Neuronal stem cell (in vitro differentiated cells): ENCODE data around the gene KCNK5.

ENCODE experiments used
- DNase-seq: peaks from one replicate; pipeline ENCODE4 v3.0.0-alpha.2; 2013; ENCODE audit warnings: low spot score
- H2AFZ ChIP-seq: one replicate; pipeline ENCODE4 v1.6.1; 2013; ENCODE audit warnings: mild to moderate bottlenecking, low read length, inconsistent platforms
- H2AK5ac ChIP-seq: 2 replicates; pipeline ENCODE4 v1.6.1; 2013; ENCODE audit warnings: low read depth, mild to moderate bottlenecking, inconsistent platforms, low read length, moderate library complexity, mixed read lengths
- H2BK120ac ChIP-seq: 2 replicates; pipeline ENCODE4 v1.6.1; 2013; ENCODE audit warnings: low read depth, mild to moderate bottlenecking, inconsistent platforms, low read length, moderate library complexity, mixed read lengths
- H2BK12ac ChIP-seq: one replicate; pipeline ENCODE4 v1.6.1; 2013; ENCODE audit warnings: low read length, inconsistent platforms
- H2BK15ac ChIP-seq: 2 replicates; pipeline ENCODE4 v1.6.1; 2013; ENCODE audit warnings: mild to moderate bottlenecking, low read length, inconsistent platforms, mixed read lengths
- H2BK5ac ChIP-seq: one replicate; pipeline ENCODE4 v1.6.1; 2013; ENCODE audit warnings: inconsistent platforms, mild to moderate bottlenecking, low read length, moderate library complexity
- H3K14ac ChIP-seq: one replicate; pipeline ENCODE4 v1.6.1; 2013; ENCODE audit warnings: low read length, inconsistent platforms
- H3K18ac ChIP-seq: 2 replicates; pipeline ENCODE4 v1.6.1; 2013; ENCODE audit warnings: low read length, inconsistent platforms
- H3K23ac ChIP-seq: 2 replicates; pipeline ENCODE4 v1.6.1; 2013; ENCODE audit warnings: low read depth, mild to moderate bottlenecking, mixed read lengths, low read length, inconsistent platforms; ENCODE audit not compliant: poor library complexity
- H3K27ac ChIP-seq: replicated peaks from 3 replicates; pipeline ENCODE4 v1.5.1; 2013; ENCODE audit warnings: low read length, inconsistent platforms
- H3K27me3 ChIP-seq, 3 experiments: 2 replicates each; pipeline ENCODE4 v1.6.1; 2013; ENCODE audit warnings: low read length in 3 of 3, mild to moderate bottlenecking in 2 of 3, inconsistent platforms in 1 of 3, low read depth in 1 of 3, mixed read lengths in 1 of 3, moderate library complexity in 1 of 3; ENCODE audit not compliant: control insufficient read depth in 3 of 3, insufficient read depth in 3 of 3
- H3K36me3 ChIP-seq, 2 donors: replicated peaks in 1 of 2; 2 replicates each; pipeline ENCODE4 v1.6.1; 2013; ENCODE audit warnings: low read length in 2 of 2; ENCODE audit not compliant: control insufficient read depth in 2 of 2, insufficient read depth in 2 of 2
- H3K4ac ChIP-seq: 2 replicates; pipeline ENCODE4 v1.6.1; 2013; ENCODE audit warnings: inconsistent platforms, mild to moderate bottlenecking, low read length, moderate library complexity
- H3K4me1 ChIP-seq, 2 donors: 1 replicate in 1 of 2; 2 replicates in 1 of 2; pipeline ENCODE4 v1.6.1; 2013; ENCODE audit warnings: low read length in 2 of 2, low read depth in 1 of 2; ENCODE audit not compliant: control insufficient read depth in 2 of 2, insufficient read depth in 1 of 2
- H3K4me2 ChIP-seq: one replicate; pipeline ENCODE4 v1.6.1; 2013; ENCODE audit warnings: mild to moderate bottlenecking, low read length, inconsistent platforms; ENCODE audit not compliant: insufficient read depth, poor library complexity, severe bottlenecking
- H3K4me3 ChIP-seq, 2 donors: 2 replicates each; pipeline ENCODE4 v1.5.1; 2013; ENCODE audit warnings: low read length in 2 of 2, mild to moderate bottlenecking in 2 of 2, inconsistent platforms in 1 of 2, moderate library complexity in 1 of 2
- H3K79me1 ChIP-seq: one replicate; pipeline ENCODE4 v1.6.1; 2013; ENCODE audit warnings: low read depth, mild to moderate bottlenecking, inconsistent platforms, low read length, moderate library complexity
- H3K9ac ChIP-seq: one replicate; pipeline ENCODE4 v1.6.1; 2013; ENCODE audit warnings: mild to moderate bottlenecking, low read depth, low read length, inconsistent platforms; ENCODE audit not compliant: poor library complexity
- H3K9me3 ChIP-seq, 2 donors: replicated peaks in 1 of 2; 2 replicates each; pipeline versions ENCODE3 to v1.6.1; 2013; ENCODE audit warnings: low read length in 2 of 2, mild to moderate bottlenecking in 2 of 2, inconsistent platforms in 1 of 2, low read depth in 1 of 2, mixed read lengths in 1 of 2, moderate library complexity in 1 of 2; ENCODE audit not compliant: control insufficient read depth in 2 of 2, insufficient read depth in 1 of 2
- H4K8ac ChIP-seq: one replicate; pipeline ENCODE4 v1.6.1; 2013; ENCODE audit warnings: low read depth, mild to moderate bottlenecking, inconsistent platforms, low read length, moderate library complexity
- H4K91ac ChIP-seq: one replicate; pipeline ENCODE4 v1.6.1; 2013; ENCODE audit warnings: low read length, low read depth, mild to moderate bottlenecking, inconsistent platforms; ENCODE audit not compliant: poor library complexity
- WGBS, 2 donors: extraction: QIAGEN DNeasy Blood & Tissue Kit; methylation state at CpG; one replicate each; pipeline ENCODE4 v1.1.7; 2013; ENCODE audit warnings: missing lambda C conversion rate in 2 of 2, mixed read lengths in 1 of 2; ENCODE audit not compliant: insufficient read length in 2 of 2, insufficient replicate concordance in 1 of 2; ENCODE audit errors: extremely low coverage in 2 of 2; 5-methylcytosine and 5-hydroxymethylcytosine counted together

KCNK5 gene

DNA sequence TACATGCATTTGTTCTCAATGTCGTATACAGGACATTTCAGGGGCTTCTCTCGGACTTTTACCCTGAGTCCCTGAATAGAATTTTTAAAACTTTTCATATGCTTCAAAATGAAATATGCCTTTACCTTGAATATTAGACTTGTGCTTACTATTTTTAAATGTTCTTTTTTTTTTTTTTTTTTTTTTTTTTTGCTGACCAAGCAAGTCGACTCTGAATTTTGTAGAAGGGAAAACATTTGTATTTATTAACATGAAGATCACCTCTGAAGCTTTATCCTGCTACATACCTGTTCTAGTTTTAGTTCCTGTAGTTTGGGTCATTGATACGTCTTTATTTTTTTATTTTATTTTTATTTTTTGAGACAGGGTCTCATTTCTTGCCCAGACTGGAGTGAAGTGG is 74.6 kb downstream of the KCNK5 start:
- no peak overlapping the region for H4K8ac ChIP-seq
- H3K23ac ChIP-seq, result no peak overlapping the region
- H2BK5ac ChIP-seq, result no peak overlapping the region
- H4K91ac ChIP-seq, result no peak overlapping the region
- no peaks in the 10 kb centered on the region for H3K36me3 ChIP-seq
- no peaks in the 10 kb centered on the region for H3K79me1 ChIP-seq
- no peak overlapping the region for H3K14ac ChIP-seq
- no CpG with 5 or more reads among the region's 4 CpGs for WGBS, 2 donors
- no peaks in the 10 kb centered on the region for H3K4me1 ChIP-seq
- H2BK12ac ChIP-seq, result no peak overlapping the region
- no peak overlapping the region for H3K4ac ChIP-seq
- peaks cover 0 to 14% (median 0%) of the 10 kb centered on the region in 3 experiments for H3K27me3 ChIP-seq
- H3K9ac ChIP-seq, result no peak overlapping the region
- H3K27ac ChIP-seq, result no peak overlapping the region
- no peak overlapping the region for H2AFZ ChIP-seq
- no peak overlapping the region for H3K18ac ChIP-seq
- H2AK5ac ChIP-seq, result no peak overlapping the region
- no peak overlapping the region for H3K4me3 ChIP-seq
- H3K9me3 ChIP-seq, result no peaks in the 10 kb centered on the region
- DNase-seq, result no peak
- H2BK120ac ChIP-seq, result no peak overlapping the region
- H3K4me2 ChIP-seq, result no peak overlapping the region
- H2BK15ac ChIP-seq, result no peak overlapping the region

DNA sequence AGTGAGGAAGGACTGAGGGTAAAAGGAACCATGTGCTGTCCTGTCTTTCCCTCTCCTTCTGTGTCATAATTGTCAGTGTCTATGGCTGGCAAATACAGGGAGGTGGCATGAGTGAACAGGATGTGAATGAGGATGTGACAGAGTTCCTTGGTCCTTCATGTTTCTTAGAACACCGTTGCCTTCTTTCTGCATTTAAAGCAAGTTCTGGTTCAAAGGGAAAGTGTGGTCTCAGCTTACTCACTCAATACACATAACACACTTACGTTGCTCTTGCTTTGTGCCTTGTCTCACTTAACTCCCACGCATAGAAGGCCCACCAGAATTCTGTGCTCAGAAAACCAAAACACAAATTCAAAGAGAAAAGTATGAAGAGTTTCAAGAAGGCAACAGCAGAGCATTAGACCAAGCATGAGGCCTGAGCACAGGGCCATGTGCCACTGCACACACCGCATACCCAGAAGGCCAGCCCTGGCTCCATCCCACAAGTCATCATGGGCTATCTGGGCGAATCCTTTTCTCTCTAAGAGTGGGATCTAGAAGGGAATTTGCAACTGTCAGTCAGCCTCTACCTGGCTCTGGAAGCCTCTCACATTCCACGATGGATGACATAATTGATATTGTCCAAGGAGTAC is 75.4 kb downstream of the KCNK5 start:
- no peak for DNase-seq
- no peak overlapping the region for H2BK120ac ChIP-seq
- H2AFZ ChIP-seq, result no peak overlapping the region
- no peak overlapping the region for H4K91ac ChIP-seq
- no peaks in the 10 kb centered on the region for H3K4me1 ChIP-seq
- no peak overlapping the region for H3K4ac ChIP-seq
- H3K79me1 ChIP-seq, result no peaks in the 10 kb centered on the region
- no peak overlapping the region for H2AK5ac ChIP-seq
- no peak overlapping the region for H3K9ac ChIP-seq
- H4K8ac ChIP-seq, result no peak overlapping the region
- no peak overlapping the region for H3K4me2 ChIP-seq
- no peak overlapping the region for H3K23ac ChIP-seq
- no peak overlapping the region for H3K27ac ChIP-seq
- no CpG with 5 or more reads among the region's 6 CpGs for WGBS, 2 donors
- no peak overlapping the region for H2BK15ac ChIP-seq
- H3K14ac ChIP-seq, result no peak overlapping the region
- peaks cover 0 to 17% (median 0%) of the 10 kb centered on the region in 3 experiments for H3K27me3 ChIP-seq
- no peaks in the 10 kb centered on the region for H3K36me3 ChIP-seq
- no peaks in the 10 kb centered on the region for H3K9me3 ChIP-seq
- H3K4me3 ChIP-seq, result no peak overlapping the region
- no peak overlapping the region for H3K18ac ChIP-seq
- no peak overlapping the region for H2BK12ac ChIP-seq
- H2BK5ac ChIP-seq, result no peak overlapping the region

- no peak overlapping the region for H4K8ac ChIP-seq
- H4K91ac ChIP-seq, result no peak overlapping the region
- H2BK12ac ChIP-seq, result no peak overlapping the region
- no peak overlapping the region for H3K27ac ChIP-seq
- no peaks in the 10 kb centered on the region for H3K4me1 ChIP-seq
- H3K14ac ChIP-seq, result no peak overlapping the region
- no peak overlapping the region for H3K4me2 ChIP-seq
- H3K79me1 ChIP-seq, result no peaks in the 10 kb centered on the region
- no peak overlapping the region for H2AFZ ChIP-seq
- H3K4ac ChIP-seq, result no peak overlapping the region
- no peak overlapping the region for H2BK15ac ChIP-seq
- H3K27me3 ChIP-seq, result peaks cover 0 to 29% (median 0%) of the 10 kb centered on the region in 3 experiments
- no peak overlapping the region for H3K9ac ChIP-seq
- no peak overlapping the region for H3K18ac ChIP-seq
- H3K36me3 ChIP-seq, result no peaks in the 10 kb centered on the region
- no peak overlapping the region for H2BK120ac ChIP-seq
- H2AK5ac ChIP-seq, result no peak overlapping the region
- H2BK5ac ChIP-seq, result no peak overlapping the region
- H3K4me3 ChIP-seq, result no peak overlapping the region
- no peak for DNase-seq
- no peak overlapping the region for H3K23ac ChIP-seq
- H3K9me3 ChIP-seq, result no peaks in the 10 kb centered on the region
- no CpG with 5 or more reads among the region's 5 CpGs for WGBS, 2 donors
Observed at GRCh38 chr6:39152262-39152661, 77.0 kb downstream of the KCNK5 start.

- no peak overlapping the region for H3K18ac ChIP-seq
- H3K4ac ChIP-seq, result no peak overlapping the region
- no peak overlapping the region for H3K4me3 ChIP-seq
- peaks cover 0 to 36% (median 0%) of the 10 kb centered on the region in 3 experiments for H3K27me3 ChIP-seq
- no peaks in the 10 kb centered on the region for H3K79me1 ChIP-seq
- H2BK5ac ChIP-seq, result no peak overlapping the region
- H2BK120ac ChIP-seq, result no peak overlapping the region
- no peak overlapping the region for H4K91ac ChIP-seq
- H3K9me3 ChIP-seq, result no peaks in the 10 kb centered on the region
- no CpG with 5 or more reads among the region's 3 CpGs for WGBS, 2 donors
- no peaks in the 10 kb centered on the region for H3K36me3 ChIP-seq
- H4K8ac ChIP-seq, result no peak overlapping the region
- no peak for DNase-seq
- H3K27ac ChIP-seq, result no peak overlapping the region
- no peak overlapping the region for H2BK12ac ChIP-seq
- no peak overlapping the region for H3K14ac ChIP-seq
- no peak overlapping the region for H3K4me2 ChIP-seq
- no peaks in the 10 kb centered on the region for H3K4me1 ChIP-seq
- H2AFZ ChIP-seq, result no peak overlapping the region
- H2AK5ac ChIP-seq, result no peak overlapping the region
- no peak overlapping the region for H3K23ac ChIP-seq
- H2BK15ac ChIP-seq, result no peak overlapping the region
- no peak overlapping the region for H3K9ac ChIP-seq
Observed at GRCh38 chr6:39151211-39151610, 78.1 kb downstream of the KCNK5 start.
